ENCODE data around the gene OR2AE1. TPM values are rescaled to one million over a fixed set of nuclear protein-coding genes. Genes with fewer than 3 reads are reported as not detected.
A peak's percentile ranks its signal among the peaks of the same experiment; 100 is the strongest.

OR2AE1 gene
- total and polyA plus RNA-seq, 3 experiments from 2014 or later, result 0.26 TPM; not detected in 2

- Mint-ChIP-seq H3K27ac (no peak overlapping the region), H3K27me3 (peaks cover 4 to 17% of the 10 kb centered on the region in 2 donors), H3K4me3 (no peak overlapping the region), H3K9me3 (no peaks in the 10 kb centered on the region), H3K4me1 (peaks cover 0 to 4% (median 4%) of the 10 kb centered on the region in 3 donors), H3K36me3 (no peaks in the 10 kb centered on the region)
- Histone ChIP-seq H3K27me3 (ENCODE audit: insufficient read depth, low read length, poor library complexity, severe bottlenecking) (no peaks in the 10 kb centered on the region), H3K27ac (ENCODE audit: low read depth, low read length) (no peak overlapping the region), H3K9me3 (ENCODE audit: low read length) (no peaks in the 10 kb centered on the region), H3K4me3 (ENCODE audit: low read length) (no peak overlapping the region), H3K4me1 (ENCODE audit: insufficient read depth, low read length) (no peaks in the 10 kb centered on the region), H3K36me3 (ENCODE audit: insufficient read depth, low read length) (no peaks in the 10 kb centered on the region)
- POLR2A ChIA-PET, result no interaction called here
- DNase-seq, result no peak
- CTCF ChIA-PET, result no interaction called here
Measured at GRCh38 chr7:99835189-99835588, 41.6 kb downstream of the OR2AE1 start.

GRCh38 chr7:99834382-99834781 is 42.5 kb downstream of the OR2AE1 start:
- peak overlapping the region; percentile 22 for H3K27ac ChIP-seq (ENCODE audit: low read depth, low read length)
- H3K36me3 Mint-ChIP-seq, result no peaks in the 10 kb centered on the region
- H3K27me3 Mint-ChIP-seq, result peaks cover 4 to 17% of the 10 kb centered on the region in 2 donors
- H3K36me3 ChIP-seq (ENCODE audit: insufficient read depth, low read length), result no peaks in the 10 kb centered on the region
- peaks cover 0 to 4% (median 4%) of the 10 kb centered on the region in 3 donors for H3K4me1 Mint-ChIP-seq
- H3K27me3 ChIP-seq (ENCODE audit: insufficient read depth, low read length, poor library complexity, severe bottlenecking), result no peaks in the 10 kb centered on the region
- H3K4me1 ChIP-seq (ENCODE audit: insufficient read depth, low read length), result no peaks in the 10 kb centered on the region
- no peak overlapping the region for H3K27ac Mint-ChIP-seq
- no peak for DNase-seq
- no peaks in the 10 kb centered on the region for H3K9me3 Mint-ChIP-seq
- CTCF ChIA-PET, result no interaction called here
- H3K9me3 ChIP-seq (ENCODE audit: low read length), result no peaks in the 10 kb centered on the region
- no peak overlapping the region for H3K4me3 ChIP-seq (ENCODE audit: low read length)
- POLR2A ChIA-PET, result no interaction called here
- H3K4me3 Mint-ChIP-seq, result no peak overlapping the region

- H3K27ac ChIP-seq (ENCODE audit: low read depth, low read length), result peak overlapping the region; percentile 77
- H3K4me3 ChIP-seq (ENCODE audit: low read length), result no peak overlapping the region
- H3K36me3 ChIP-seq (ENCODE audit: insufficient read depth, low read length), result no peaks in the 10 kb centered on the region
- H3K27me3 ChIP-seq (ENCODE audit: insufficient read depth, low read length, poor library complexity, severe bottlenecking), result no peaks in the 10 kb centered on the region
- POLR2A ChIA-PET, result no interaction called here
- Mint-ChIP-seq H3K4me3 (no peak overlapping the region), H3K27ac (no peak overlapping the region), H3K4me1 (peaks cover 0 to 4% (median 4%) of the 10 kb centered on the region in 3 donors), H3K27me3 (peaks cover 4 to 17% of the 10 kb centered on the region in 2 donors), H3K9me3 (no peaks in the 10 kb centered on the region), H3K36me3 (no peaks in the 10 kb centered on the region)
- no peaks in the 10 kb centered on the region for H3K4me1 ChIP-seq (ENCODE audit: insufficient read depth, low read length)
- H3K9me3 ChIP-seq (ENCODE audit: low read length), result no peaks in the 10 kb centered on the region
- no peak for DNase-seq
- CTCF ChIA-PET, result no interaction called here
Measured at GRCh38 chr7:99833289-99833877, 43.5 kb downstream of the OR2AE1 start.

- Mint-ChIP-seq H3K4me1 (no peaks in the 10 kb centered on the region), H3K27ac (no peak overlapping the region), H3K4me3 (no peak overlapping the region), H3K36me3 (no peaks in the 10 kb centered on the region), H3K9me3 (no peaks in the 10 kb centered on the region), H3K27me3 (peaks cover 4 to 17% of the 10 kb centered on the region in 2 donors)
- ChIA-PET POLR2A (no interaction called here), CTCF (no interaction called here)
- Histone ChIP-seq H3K4me1 (ENCODE audit: insufficient read depth, low read length) (no peaks in the 10 kb centered on the region), H3K4me3 (ENCODE audit: low read length) (no peak overlapping the region), H3K27me3 (ENCODE audit: insufficient read depth, low read length, poor library complexity, severe bottlenecking) (no peaks in the 10 kb centered on the region), H3K27ac (ENCODE audit: low read depth, low read length) (no peak overlapping the region), H3K9me3 (ENCODE audit: low read length) (no peaks in the 10 kb centered on the region), H3K36me3 (ENCODE audit: insufficient read depth, low read length) (no peaks in the 10 kb centered on the region)
- no peak for DNase-seq
Measured at GRCh38 chr7:99831595-99831994, 45.2 kb downstream of the OR2AE1 start.

- Mint-ChIP-seq H3K9me3 (no peaks in the 10 kb centered on the region), H3K4me1 (no peaks in the 10 kb centered on the region), H3K27me3 (peaks cover 4 to 21% of the 10 kb centered on the region in 2 donors), H3K36me3 (no peaks in the 10 kb centered on the region), H3K4me3 (no peak overlapping the region), H3K27ac (no peak overlapping the region)
- ChIA-PET CTCF (interaction anchor here (0.9 kb wide), 1 partner anchor 304 kb away, joined by 3 read pairs; no protein-coding TSS in a partner anchor), POLR2A (no interaction called here)
- Histone ChIP-seq H3K4me3 (ENCODE audit: low read length) (no peak overlapping the region), H3K27ac (ENCODE audit: low read depth, low read length) (no peak overlapping the region), H3K36me3 (ENCODE audit: insufficient read depth, low read length) (no peaks in the 10 kb centered on the region), H3K4me1 (ENCODE audit: insufficient read depth, low read length) (no peaks in the 10 kb centered on the region), H3K27me3 (ENCODE audit: insufficient read depth, low read length, poor library complexity, severe bottlenecking) (no peaks in the 10 kb centered on the region), H3K9me3 (ENCODE audit: low read length) (no peaks in the 10 kb centered on the region)
- no peak for DNase-seq
Measured at GRCh38 chr7:99829524-99830160, 47.2 kb downstream of the OR2AE1 start.

GRCh38 chr7:99828811-99829210 is 48.0 kb downstream of the OR2AE1 start:
- ChIA-PET POLR2A (no interaction called here), CTCF (interaction anchor here (0.9 kb wide), 1 partner anchor 303 kb away, joined by 3 read pairs; no protein-coding TSS in a partner anchor)
- no peaks in the 10 kb centered on the region for H3K36me3 ChIP-seq (ENCODE audit: insufficient read depth, low read length)
- H3K4me3 Mint-ChIP-seq, result no peak overlapping the region
- H3K27ac Mint-ChIP-seq, result no peak overlapping the region
- no peaks in the 10 kb centered on the region for H3K9me3 ChIP-seq (ENCODE audit: low read length)
- H3K4me1 ChIP-seq (ENCODE audit: insufficient read depth, low read length), result no peaks in the 10 kb centered on the region
- peaks cover 7 to 16% of the 10 kb centered on the region in 2 donors for H3K27me3 Mint-ChIP-seq
- no peak overlapping the region for H3K4me3 ChIP-seq (ENCODE audit: low read length)
- H3K9me3 Mint-ChIP-seq, result no peaks in the 10 kb centered on the region
- H3K4me1 Mint-ChIP-seq, result no peaks in the 10 kb centered on the region
- no peak overlapping the region for H3K27ac ChIP-seq (ENCODE audit: low read depth, low read length)
- no peak for DNase-seq
- no peaks in the 10 kb centered on the region for H3K27me3 ChIP-seq (ENCODE audit: insufficient read depth, low read length, poor library complexity, severe bottlenecking)
- no peaks in the 10 kb centered on the region for H3K36me3 Mint-ChIP-seq

GRCh38 chr7:99827040-99827778 is 49.6 kb downstream of the OR2AE1 start:
- Histone ChIP-seq H3K9me3 (ENCODE audit: low read length) (no peaks in the 10 kb centered on the region), H3K27ac (ENCODE audit: low read depth, low read length) (no peak overlapping the region), H3K4me1 (ENCODE audit: insufficient read depth, low read length) (no peaks in the 10 kb centered on the region), H3K27me3 (ENCODE audit: insufficient read depth, low read length, poor library complexity, severe bottlenecking) (no peaks in the 10 kb centered on the region), H3K4me3 (ENCODE audit: low read length) (no peak overlapping the region), H3K36me3 (ENCODE audit: insufficient read depth, low read length) (no peaks in the 10 kb centered on the region)
- Mint-ChIP-seq H3K4me3 (no peak overlapping the region), H3K4me1 (no peaks in the 10 kb centered on the region), H3K27ac (no peak overlapping the region), H3K36me3 (no peaks in the 10 kb centered on the region), H3K9me3 (no peaks in the 10 kb centered on the region), H3K27me3 (peaks cover 7% of the 10 kb centered on the region in 2 donors)
- POLR2A ChIA-PET, result no interaction called here
- CTCF ChIA-PET, result no interaction called here
- no peak for DNase-seq

Measured in CD8-positive, alpha-beta memory T cell (primary cell).